ENCODE results near the gene CCDC106. TPM values are rescaled to one million over a fixed set of nuclear protein-coding genes. Genes with fewer than 3 reads are reported as not detected.

Gene CCDC106
- polyA plus RNA-seq (2013, experiment 1 of 2; ENCODE audit: insufficient read length): 16.6 TPM
- polyA plus RNA-seq (2013, experiment 2 of 2; ENCODE audit: insufficient read length): 15.7 TPM

- peak; percentile 82 for DNase-seq
These were observed at the start of gene CCDC106 for GRCh38 chr19:55647732-55648584. Gene CCDC106 (plus strand): TSS chr19:55648212. CDS start chr19:55649047, 835 bp downstream.

GRCh38 chr19:55598719-55599467, 49.1 kb upstream of the CCDC106 start:
- peak; percentile 95 for DNase-seq

GRCh38 chr19:55599468-55599841, 48.6 kb upstream of the CCDC106 start, which contains the start of gene FIZ1:
Gene FIZ1 (minus strand): TSS chr19:55599517. CDS start chr19:55597865, 1,652 bp downstream.
- DNase-seq: peak; percentile 99

GRCh38 chr19:55599842-55600661, 48.0 kb upstream of the CCDC106 start, which contains the start of gene ZNF524:
Gene ZNF524 (plus strand): TSS chr19:55600288. CDS start chr19:55602113, 1,825 bp downstream.
- peak; percentile 87 for DNase-seq

- DNase-seq: no peak
These were observed 47.4 kb upstream of the CCDC106 start for GRCh38 chr19:55600662-55601028.

GRCh38 chr19:55601084-55601483, 46.9 kb upstream of the CCDC106 start:
- DNase-seq: no peak

GRCh38 chr19:55602104-55603001, 45.7 kb upstream of the CCDC106 start:
- no peak for DNase-seq

GRCh38 chr19:55603115-55603514, 44.9 kb upstream of the CCDC106 start:
- DNase-seq: no peak

- no peak for DNase-seq
These were observed 44.3 kb upstream of the CCDC106 start for GRCh38 chr19:55603581-55604292.

- peak; percentile 98 for DNase-seq
These were observed 42.8 kb upstream of the CCDC106 start for GRCh38 chr19:55605207-55605636.

GRCh38 chr19:55605637-55606470, 42.2 kb upstream of the CCDC106 start, which contains the start of gene ZNF865:
Gene ZNF865 (plus strand): TSS chr19:55605647. CDS start chr19:55613619, 7,972 bp downstream.
- DNase-seq: peak; percentile 83

- DNase-seq: no peak
These were observed 41.6 kb upstream of the CCDC106 start for GRCh38 chr19:55606471-55606787.

GRCh38 chr19:55606817-55607216, 41.2 kb upstream of the CCDC106 start:
- DNase-seq: no peak

GRCh38 chr19:55609326-55609725, 38.7 kb upstream of the CCDC106 start:
- DNase-seq: no peak

- DNase-seq: no peak
These were observed 36.6 kb upstream of the CCDC106 start for GRCh38 chr19:55611300-55611982.

- DNase-seq: no peak
These were observed 35.9 kb upstream of the CCDC106 start for GRCh38 chr19:55611983-55612645.

- DNase-seq: no peak
These were observed 34.6 kb upstream of the CCDC106 start for GRCh38 chr19:55613396-55613795.

GRCh38 chr19:55613930-55614710, 33.9 kb upstream of the CCDC106 start:
- no peak for DNase-seq
